Mesodermal cell (in vitro differentiated cells): Measurements from ENCODE around the gene DYRK1A.
"Not testable (repeated sequence)": the region's sequence is repeated elsewhere in the genome, so short reads cannot be mapped to it uniquely, and the experiment has no call there.

Source experiments
- H3K27ac ChIP-seq: 2 replicates; pipeline ENCODE4 v1.7.0; 2013; ENCODE audit warnings: mild to moderate bottlenecking, low read depth, low read length, moderate library complexity; ENCODE audit not compliant: severe bottlenecking
- H3K36me3 ChIP-seq: 2 replicates; pipeline ENCODE4 v1.7.1; 2013; ENCODE audit warnings: mild to moderate bottlenecking, low read length, moderate library complexity; ENCODE audit not compliant: control insufficient read depth, insufficient read depth
- H3K4me1 ChIP-seq: one replicate; pipeline ENCODE4 v1.7.1; 2013; ENCODE audit warnings: mild to moderate bottlenecking, low read length; ENCODE audit not compliant: insufficient read depth, control insufficient read depth, poor library complexity, severe bottlenecking
- H3K4me3 ChIP-seq: 2 replicates; pipeline ENCODE4 v1.7.0; 2013; ENCODE audit warnings: low read length, control low read depth, mild to moderate bottlenecking; ENCODE audit not compliant: insufficient read depth, poor library complexity, severe bottlenecking; ENCODE audit errors: extremely low read depth
- H3K9me3 ChIP-seq: 2 replicates; pipeline ENCODE4 v1.7.1; 2013; ENCODE audit warnings: mild to moderate bottlenecking, low read length, moderate library complexity; ENCODE audit not compliant: control insufficient read depth
- WGBS, 2 experiments: methylation state at CpG; one replicate each; pipeline ENCODE4 v1.1.5; 2013; ENCODE audit warnings: missing lambda C conversion rate in 2 of 2; ENCODE audit not compliant: insufficient coverage in 2 of 2; 5-methylcytosine and 5-hydroxymethylcytosine counted together

DYRK1A gene

DNA sequence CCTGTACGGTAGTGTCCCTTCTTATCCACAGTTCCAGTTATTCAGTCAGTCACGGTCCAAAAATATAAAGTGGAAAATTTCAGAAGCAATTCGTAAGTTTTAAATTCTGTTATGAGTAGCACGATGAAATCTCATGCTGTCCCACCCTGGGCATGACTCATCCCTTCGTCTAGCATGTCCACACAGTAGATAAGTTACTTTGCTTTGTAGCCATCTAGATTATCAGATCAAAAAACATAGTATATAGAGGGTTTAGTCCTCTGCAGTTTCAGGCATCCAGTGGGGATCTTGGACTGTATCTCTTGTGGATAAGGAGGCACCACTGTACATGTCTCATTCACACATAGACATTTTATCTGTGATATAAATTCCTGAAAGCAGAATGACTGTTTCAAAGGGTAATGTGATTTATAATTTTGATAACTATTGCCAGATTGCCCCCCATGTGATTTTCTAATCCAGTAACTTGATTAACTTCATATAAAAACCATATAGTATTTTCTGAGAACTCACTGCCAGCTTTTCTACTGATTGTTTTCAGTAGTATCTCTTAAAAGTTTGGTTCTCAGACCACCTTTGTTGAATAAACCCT, 143.3 kb downstream of the DYRK1A start:
- peaks cover 5% of the 10 kb centered on the region for H3K4me1 ChIP-seq
- no peak overlapping the region for H3K4me3 ChIP-seq
- H3K27ac ChIP-seq: no peak overlapping the region
- WGBS, 2 experiments: 96% methylated on average over 3 of the region's 5 CpGs; no CpG with 5 or more reads in 1 of the 2 experiments
- no peaks in the 10 kb centered on the region for H3K9me3 ChIP-seq
- H3K36me3 ChIP-seq: peaks cover 98% of the 10 kb centered on the region

DNA sequence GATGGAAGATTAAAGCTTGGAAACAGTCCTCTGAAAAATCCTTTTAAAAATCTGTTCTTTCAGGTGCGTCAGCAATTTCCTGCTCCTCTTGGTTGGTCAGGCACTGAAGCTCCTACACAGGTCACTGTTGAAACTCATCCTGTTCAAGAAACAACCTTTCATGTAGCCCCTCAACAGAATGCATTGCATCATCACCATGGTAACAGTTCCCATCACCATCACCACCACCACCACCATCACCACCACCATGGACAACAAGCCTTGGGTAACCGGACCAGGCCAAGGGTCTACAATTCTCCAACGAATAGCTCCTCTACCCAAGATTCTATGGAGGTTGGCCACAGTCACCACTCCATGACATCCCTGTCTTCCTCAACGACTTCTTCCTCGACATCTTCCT, 145.3 kb downstream of the DYRK1A start:
- no peak overlapping the region for H3K4me3 ChIP-seq
- peaks cover 97% of the 10 kb centered on the region for H3K36me3 ChIP-seq
- H3K27ac ChIP-seq: no peak overlapping the region
- no peaks in the 10 kb centered on the region for H3K9me3 ChIP-seq
- WGBS, 2 experiments: 100% methylated on average over 4 to 5 of the region's 5 CpGs
- H3K4me1 ChIP-seq: peaks cover 5% of the 10 kb centered on the region

DNA sequence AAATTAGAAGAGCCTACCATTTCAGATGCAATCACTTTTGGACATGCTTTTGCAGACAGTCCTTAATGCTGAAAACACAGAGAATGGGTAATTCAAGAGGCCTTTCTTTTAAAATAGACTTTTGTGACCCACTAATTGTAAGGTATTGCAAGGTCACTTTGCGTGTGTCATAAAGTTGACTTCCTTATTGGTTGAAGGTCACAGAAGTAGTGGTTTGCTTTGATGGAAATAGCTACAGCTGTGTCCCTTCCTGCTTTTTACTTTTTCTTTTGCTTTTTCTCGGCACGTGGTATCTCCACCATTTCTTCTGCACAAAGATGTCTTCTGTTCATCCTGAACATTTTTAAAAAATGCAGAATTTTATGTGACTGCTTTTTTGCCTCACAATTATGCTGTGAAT, 146.8 kb downstream of the DYRK1A start:
- Histone ChIP-seq H3K4me3 (no peak overlapping the region), H3K27ac (no peak overlapping the region), H3K9me3 (no peaks in the 10 kb centered on the region), H3K36me3 (peaks cover 95% of the 10 kb centered on the region), H3K4me1 (peaks cover 5% of the 10 kb centered on the region)
- WGBS, 2 experiments: no CpG with 5 or more reads among the region's 3 CpGs

DNA sequence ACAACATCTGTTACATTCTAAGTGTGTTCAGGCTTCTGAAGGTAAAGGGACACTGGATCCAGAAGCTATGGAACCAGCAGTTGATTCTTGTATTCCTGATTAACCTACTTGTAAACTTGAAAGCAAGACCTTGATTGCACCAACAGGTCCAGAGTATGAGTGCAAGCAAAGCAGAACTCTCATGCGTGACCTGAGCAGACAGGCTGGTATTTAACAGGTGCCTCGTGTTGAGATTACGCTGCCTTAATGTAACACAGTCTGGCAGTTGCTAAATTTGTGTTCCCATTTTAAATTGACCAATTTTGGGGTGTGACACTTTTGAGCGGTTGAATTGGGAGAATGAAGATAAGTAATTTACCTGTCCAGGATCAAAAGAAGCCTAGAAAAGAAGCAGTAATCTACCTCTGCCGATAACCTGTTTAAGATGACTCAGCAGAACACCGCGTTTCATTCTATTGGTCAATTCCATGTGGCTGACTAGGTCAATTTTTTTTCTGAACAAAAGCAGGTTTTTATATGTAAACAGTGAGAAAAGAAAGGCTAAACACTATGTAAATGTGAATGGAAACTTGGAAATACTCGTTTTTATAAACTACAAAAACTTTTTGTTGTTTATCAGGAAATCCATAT, 147.6 kb downstream of the DYRK1A start:
- Histone ChIP-seq H3K4me3 (no peak overlapping the region), H3K36me3 (peaks cover 90% of the 10 kb centered on the region), H3K4me1 (peaks cover 5% of the 10 kb centered on the region), H3K9me3 (no peaks in the 10 kb centered on the region), H3K27ac (no peak overlapping the region)
- 90 to 91% methylated on average over 7 to 8 of the region's 8 CpGs for WGBS, 2 experiments

DNA sequence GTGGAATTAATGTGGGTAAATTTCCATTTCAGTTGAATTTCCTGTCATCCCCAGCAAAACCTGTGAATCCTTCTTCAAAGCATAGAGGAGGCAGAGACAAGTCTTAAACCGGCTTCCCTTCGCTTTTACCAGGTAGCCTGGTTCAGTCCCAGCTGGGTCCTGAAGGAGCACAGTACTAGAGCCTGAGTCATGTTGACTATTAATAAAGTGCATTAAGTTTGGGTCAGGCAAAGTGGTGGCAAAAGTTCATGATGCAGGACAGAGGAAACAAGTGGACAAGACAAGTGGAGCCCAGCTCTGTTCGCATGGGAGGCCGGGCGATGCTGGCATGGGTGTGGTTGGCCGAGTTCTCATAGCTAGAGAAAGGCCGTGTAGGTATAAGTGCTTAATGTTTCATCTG, 150.4 kb downstream of the DYRK1A start:
- H3K4me1 ChIP-seq: no peaks in the 10 kb centered on the region
- WGBS, 2 experiments: 97 to 100% methylated on average over 5 to 6 of the region's 7 CpGs
- H3K27ac ChIP-seq: no peak overlapping the region
- no peaks in the 10 kb centered on the region for H3K9me3 ChIP-seq
- H3K4me3 ChIP-seq: no peak overlapping the region
- peaks cover 61% of the 10 kb centered on the region for H3K36me3 ChIP-seq

DNA sequence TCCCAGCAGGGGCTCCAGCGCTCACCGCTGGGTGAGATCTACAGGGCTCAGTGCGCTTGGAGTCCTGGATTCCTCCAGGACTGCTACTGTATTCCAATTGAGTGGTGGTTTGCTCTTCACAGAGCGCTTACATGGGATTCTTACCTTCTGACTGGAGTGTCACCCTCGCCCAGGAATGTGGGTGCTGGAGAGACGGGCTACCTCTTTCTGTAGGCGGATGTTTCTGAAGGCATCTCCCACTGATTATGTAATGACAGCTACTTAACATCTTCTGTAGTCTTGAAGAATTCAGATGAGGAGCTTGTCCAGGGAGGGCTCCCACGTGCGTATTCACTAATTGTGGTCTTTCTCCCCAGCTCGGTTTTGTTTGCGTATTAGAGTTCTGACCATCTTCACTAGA, 154.2 kb downstream of the DYRK1A start:
- Histone ChIP-seq H3K4me3 (no peak overlapping the region), H3K4me1 (no peaks in the 10 kb centered on the region), H3K36me3 (peaks cover 27% of the 10 kb centered on the region), H3K27ac (no peak overlapping the region), H3K9me3 (no peaks in the 10 kb centered on the region)
- 91 to 94% methylated on average over 10 to 11 of the region's 11 CpGs for WGBS, 2 experiments

DNA sequence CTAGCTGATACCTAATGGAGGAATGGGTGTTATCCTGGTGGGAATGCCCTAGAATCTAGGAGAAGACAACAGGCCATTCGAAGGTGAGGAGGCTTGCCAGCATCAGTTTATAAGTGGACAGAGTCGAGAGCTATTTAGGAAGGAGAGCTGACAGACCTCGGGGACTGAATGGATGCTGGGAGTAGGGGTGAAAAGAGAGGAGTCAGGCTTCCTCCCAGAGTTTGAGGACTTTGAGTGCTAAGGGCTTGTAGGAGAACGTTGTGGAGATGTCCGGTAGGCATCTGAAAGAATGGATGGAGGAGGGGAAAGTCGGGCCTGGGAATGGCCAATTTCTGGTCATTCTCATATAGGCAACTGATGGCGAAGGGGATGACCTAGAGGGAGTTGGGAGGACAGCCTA, 155.1 kb downstream of the DYRK1A start:
- H3K4me1 ChIP-seq: no peaks in the 10 kb centered on the region
- H3K27ac ChIP-seq: no peak overlapping the region
- no peaks in the 10 kb centered on the region for H3K9me3 ChIP-seq
- peaks cover 18% of the 10 kb centered on the region for H3K36me3 ChIP-seq
- 96 to 97% methylated on average over 7 of the region's 7 CpGs for WGBS, 2 experiments
- H3K4me3 ChIP-seq: no peak overlapping the region

DNA sequence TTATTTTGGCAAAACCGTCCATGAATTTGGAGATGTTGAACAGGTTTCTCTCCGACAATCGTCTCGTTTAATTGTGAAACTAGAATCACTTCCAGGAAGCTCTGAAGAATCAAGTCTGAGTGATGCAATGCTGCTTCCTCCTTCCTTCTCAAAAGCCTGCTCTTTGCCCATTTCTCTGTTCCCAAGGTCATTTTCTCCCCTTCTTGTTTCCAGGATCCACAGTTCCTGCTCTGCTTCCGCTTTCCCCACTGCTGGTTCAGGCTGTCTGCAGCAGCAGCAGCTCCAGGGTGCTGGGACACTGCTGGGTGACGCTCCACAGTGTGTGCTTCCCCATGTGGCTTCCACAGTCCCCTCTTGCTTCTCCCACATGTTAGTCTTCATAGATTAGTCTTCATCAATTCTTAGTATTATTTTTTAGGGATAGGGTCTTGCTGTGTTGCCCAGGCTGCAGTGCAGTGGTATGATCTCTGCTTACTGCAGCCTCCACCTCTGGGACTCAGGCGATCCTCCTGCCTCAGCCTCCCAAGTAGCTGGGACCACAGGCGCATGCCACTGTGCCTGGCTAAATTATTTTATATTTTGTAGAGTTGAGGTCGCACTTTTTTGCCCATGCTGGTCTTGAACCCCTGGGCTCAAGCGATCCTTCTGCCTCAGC, 156.2 kb downstream of the DYRK1A start:
- H3K9me3 ChIP-seq: no peaks in the 10 kb centered on the region
- H3K4me1 ChIP-seq: no peaks in the 10 kb centered on the region
- WGBS, 2 experiments: 91 to 99% methylated on average over 6 to 9 of the region's 10 CpGs
- H3K4me3 ChIP-seq: no peak overlapping the region
- no peak overlapping the region for H3K27ac ChIP-seq
- peaks cover 9% of the 10 kb centered on the region for H3K36me3 ChIP-seq

DNA sequence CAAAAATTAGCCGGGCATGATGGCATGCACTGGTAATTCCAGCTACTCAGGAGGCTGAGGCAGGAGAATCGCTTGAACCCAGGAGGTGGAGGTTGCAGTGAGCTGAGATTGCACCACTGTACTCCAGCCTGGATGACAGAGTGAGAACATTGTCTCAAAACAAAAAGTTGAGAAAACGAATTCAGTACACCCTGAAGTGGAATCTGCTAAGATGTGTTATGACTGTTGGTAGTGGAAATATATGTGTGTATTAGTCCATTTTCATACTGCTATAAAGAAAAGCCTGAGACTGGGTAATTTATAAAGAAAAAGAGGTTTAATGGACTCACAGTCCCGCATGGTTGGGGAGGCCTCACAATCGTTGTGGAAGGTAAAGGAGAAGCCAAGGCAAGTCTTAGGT, 158.4 kb downstream of the DYRK1A start:
- not testable (repeated sequence) for H3K4me1 ChIP-seq, H3K27ac ChIP-seq
- 90 to 98% methylated on average over 2 to 5 of the region's 5 CpGs for WGBS, 2 experiments

DNA sequence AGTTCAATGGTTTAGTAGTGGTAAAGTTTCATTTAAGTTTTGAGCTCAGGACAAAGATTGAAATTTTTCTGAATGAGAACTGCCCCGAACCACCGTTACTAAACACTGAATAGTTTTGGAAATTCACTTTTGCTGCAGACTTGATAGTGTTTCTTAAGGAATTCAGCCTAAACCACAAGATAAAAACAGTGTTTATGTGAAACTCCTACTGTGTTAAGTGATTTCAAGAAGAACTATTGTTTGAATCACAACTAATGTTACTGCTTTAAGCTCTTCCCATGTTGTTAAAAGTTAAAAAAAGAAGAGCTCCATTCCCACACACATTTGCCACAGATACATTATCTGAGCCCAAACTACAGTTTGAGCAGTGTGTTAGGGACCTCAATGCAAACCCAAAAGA, 159.2 kb downstream of the DYRK1A start:
- no peaks in the 10 kb centered on the region for H3K36me3 ChIP-seq
- no peak overlapping the region for H3K4me3 ChIP-seq
- WGBS, 2 experiments: 100% methylated on average over 2 of the region's 2 CpGs; no CpG with 5 or more reads in 1 of the 2 experiments
- H3K4me1 ChIP-seq: no peaks in the 10 kb centered on the region
- no peaks in the 10 kb centered on the region for H3K9me3 ChIP-seq
- no peak overlapping the region for H3K27ac ChIP-seq

More for the DNA sequence above, 158.4 kb downstream of the DYRK1A start:
- H3K4me3 ChIP-seq, H3K9me3 ChIP-seq, H3K36me3 ChIP-seq: not testable (repeated sequence)

DNA sequence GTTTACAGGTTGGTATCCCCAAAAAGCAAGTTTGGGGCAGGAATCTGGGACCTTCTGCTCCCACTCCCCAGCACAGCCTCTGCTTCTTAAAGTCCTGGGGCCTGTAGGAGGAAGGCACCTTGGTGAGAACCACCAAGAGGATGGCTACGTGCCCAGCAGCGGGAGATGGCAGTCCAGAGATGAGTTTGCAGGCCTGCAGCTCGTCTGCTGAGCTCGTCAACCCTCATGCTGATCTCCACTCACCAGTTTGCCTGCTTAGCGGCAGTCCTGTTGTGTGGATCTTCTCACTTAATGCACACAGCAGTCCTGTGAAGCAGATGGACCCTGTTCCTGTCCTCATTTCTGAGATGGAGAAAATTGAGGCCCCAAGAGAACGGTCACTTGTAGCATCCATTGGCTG, 160.5 kb downstream of the DYRK1A start:
- 91 to 93% methylated on average over 1 to 6 of the region's 6 CpGs for WGBS, 2 experiments

More for the DNA sequence above, 160.5 kb downstream of the DYRK1A start:
- no peaks in the 10 kb centered on the region for H3K9me3 ChIP-seq
- H3K27ac ChIP-seq: no peak overlapping the region
- H3K4me3 ChIP-seq: no peak overlapping the region
- no peaks in the 10 kb centered on the region for H3K4me1 ChIP-seq
- H3K36me3 ChIP-seq: no peaks in the 10 kb centered on the region
